HG03565 (cell line): Measurements from ENCODE around the gene DBNL.

Source experiments
- ATAC-seq: cut with Tn5 transposase; IDR thresholded peaks from one replicate; pipeline ENCODE4 v1.9.1; 2021; ENCODE audit warnings: mild to moderate bottlenecking, moderate library complexity; ENCODE audit not compliant: unreplicated experiment

Gene DBNL

GRCh38 chr7:44097064-44097932, 52.8 kb downstream of the DBNL start:
- ATAC-seq: no peak

GRCh38 chr7:44098092-44099068, 53.9 kb downstream of the DBNL start:
- no peak for ATAC-seq

GRCh38 chr7:44099669-44100068, 55.2 kb downstream of the DBNL start:
- no peak for ATAC-seq

- ATAC-seq: no peak
Observed at GRCh38 chr7:44100458-44101302, 56.2 kb downstream of the DBNL start.

- ATAC-seq: no peak
Observed at GRCh38 chr7:44101303-44101965, 56.9 kb downstream of the DBNL start.

GRCh38 chr7:44101966-44102845, 57.7 kb downstream of the DBNL start:
- ATAC-seq: no peak

GRCh38 chr7:44102846-44103565, 58.5 kb downstream of the DBNL start:
- ATAC-seq: no peak

- no peak for ATAC-seq
Observed at GRCh38 chr7:44103566-44103922, 59.0 kb downstream of the DBNL start.

GRCh38 chr7:44103923-44104859, 59.7 kb downstream of the DBNL start, which contains the start of gene AEBP1:
AEBP1 (plus strand) TSS chr7:44104345; CDS start chr7:44104666, 321 bp downstream.
- no peak for ATAC-seq

GRCh38 chr7:44104860-44105771, 60.6 kb downstream of the DBNL start:
- ATAC-seq: no peak

GRCh38 chr7:44105832-44106231, 61.3 kb downstream of the DBNL start:
- no peak for ATAC-seq

GRCh38 chr7:44106311-44107065, 62.0 kb downstream of the DBNL start:
- no peak for ATAC-seq

GRCh38 chr7:44107116-44107960, 62.8 kb downstream of the DBNL start:
- no peak for ATAC-seq

GRCh38 chr7:44107961-44108767, 63.7 kb downstream of the DBNL start:
- no peak for ATAC-seq
